NCI-H446 (cell line): ENCODE results near the gene CA12.
"Not testable (repeated sequence)": the region's sequence is repeated elsewhere in the genome, so short reads cannot be mapped to it uniquely, and the experiment has no call there.

Experiments
- DNase-seq, 2 experiments: peaks; one replicate each; lab custom pipeline; 2025; lab: John Stamatoyannopoulos, UW

The CA12 gene

GRCh38 chr15:63381301-63382204 is at the start of gene CA12:
CA12 (minus strand) TSS chr15:63381846; CDS start chr15:63381720, 126 bp downstream.
- peak in 1 of 2 experiments; percentile 17 for DNase-seq

DNA sequence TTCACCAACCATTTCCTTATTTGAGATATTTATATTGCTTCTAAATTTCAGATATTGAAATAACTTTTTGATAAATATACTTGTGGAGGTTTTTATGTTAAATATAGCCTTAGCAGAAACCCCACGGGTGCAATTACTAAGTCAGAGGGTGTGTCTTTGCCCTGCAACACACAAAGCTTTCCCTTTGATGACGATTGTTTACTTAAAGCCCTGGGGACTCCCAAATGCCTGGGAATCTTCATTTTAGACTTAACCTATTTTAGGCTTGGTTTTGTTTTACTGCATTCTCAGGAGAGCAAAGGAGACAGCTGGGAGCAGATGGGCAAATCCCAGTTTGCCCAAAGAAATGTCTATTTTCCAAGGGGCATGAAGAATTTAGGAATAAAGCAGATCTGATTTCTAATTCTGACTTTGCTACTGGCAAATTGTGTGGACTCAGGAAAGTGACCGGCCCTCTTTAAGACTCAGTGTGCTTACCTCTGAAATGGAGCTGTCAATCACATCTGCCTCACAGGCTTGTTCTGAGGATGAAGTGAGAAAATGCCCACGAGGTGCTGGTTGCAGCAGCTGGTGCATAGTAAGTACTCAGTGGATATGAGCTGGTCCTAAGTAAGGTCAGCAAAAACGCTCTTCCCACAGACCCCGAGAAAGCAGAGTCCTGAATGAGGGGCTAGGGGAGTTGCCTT is 49.3 kb upstream of the CA12 start:
- DNase-seq, result no peak

- no peak for DNase-seq
Observed at GRCh38 chr15:63426552-63426951, 44.9 kb upstream of the CA12 start.

GRCh38 chr15:63425426-63425985 is 43.9 kb upstream of the CA12 start:
- no peak for DNase-seq

DNA sequence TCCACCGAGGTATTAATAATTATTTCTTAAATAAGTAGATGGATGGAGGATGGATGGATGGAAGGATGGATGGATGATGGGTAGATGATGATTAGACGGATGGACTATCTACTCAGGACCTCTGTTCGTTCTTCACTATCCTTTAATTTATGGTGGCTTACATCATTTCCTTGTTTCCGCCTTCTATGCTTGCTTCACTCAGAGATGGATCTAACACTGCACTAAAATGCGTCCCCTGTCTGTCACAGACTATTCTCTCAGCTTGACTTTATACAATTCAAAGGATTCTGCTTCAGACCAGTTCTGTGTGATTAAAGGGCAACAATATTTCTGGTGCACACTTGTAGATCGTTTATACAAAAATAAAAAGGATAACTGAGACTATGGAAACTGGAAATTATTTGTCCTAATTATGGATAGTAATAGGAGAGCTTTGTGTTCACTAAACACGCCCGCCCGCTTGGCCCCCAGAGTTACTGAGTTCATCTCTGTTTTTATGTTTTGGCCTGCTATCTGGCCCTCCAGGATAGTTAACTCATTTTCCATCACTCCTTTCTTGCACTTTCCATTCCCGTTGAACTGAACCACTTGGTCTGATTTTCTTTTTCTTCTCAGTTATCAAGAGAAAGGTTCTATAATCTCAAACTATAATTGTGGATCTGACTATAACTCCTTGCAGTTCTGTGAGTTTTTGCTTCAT is 41.4 kb upstream of the CA12 start:
- no peak for DNase-seq

DNA sequence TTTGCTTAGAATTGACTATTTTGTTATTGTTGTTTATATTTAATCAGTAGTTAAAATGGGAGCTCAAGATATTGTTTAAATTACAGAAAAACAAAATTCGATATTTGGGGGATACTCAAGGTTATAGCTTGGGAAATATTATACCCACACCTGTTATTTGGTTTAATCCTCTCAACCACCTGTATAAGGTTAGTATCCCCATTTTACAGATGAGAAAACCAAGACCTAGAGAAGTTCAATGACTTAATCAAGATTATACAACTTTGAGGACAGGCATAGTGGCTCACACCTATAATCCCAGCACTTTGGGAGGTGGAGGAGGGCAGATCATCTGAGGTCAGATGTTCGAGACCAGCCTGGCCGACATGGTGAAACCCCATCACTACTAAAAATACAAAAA is 39.8 kb upstream of the CA12 start:
- DNase-seq, result no peak

- no peak for DNase-seq
Observed at GRCh38 chr15:63420333-63420747, 38.7 kb upstream of the CA12 start.

GRCh38 chr15:63418811-63419210 is 37.2 kb upstream of the CA12 start:
- peak in 1 of 2 experiments; percentile 43 for DNase-seq

GRCh38 chr15:63417721-63418120 is 36.1 kb upstream of the CA12 start:
- DNase-seq, result no peak

DNA sequence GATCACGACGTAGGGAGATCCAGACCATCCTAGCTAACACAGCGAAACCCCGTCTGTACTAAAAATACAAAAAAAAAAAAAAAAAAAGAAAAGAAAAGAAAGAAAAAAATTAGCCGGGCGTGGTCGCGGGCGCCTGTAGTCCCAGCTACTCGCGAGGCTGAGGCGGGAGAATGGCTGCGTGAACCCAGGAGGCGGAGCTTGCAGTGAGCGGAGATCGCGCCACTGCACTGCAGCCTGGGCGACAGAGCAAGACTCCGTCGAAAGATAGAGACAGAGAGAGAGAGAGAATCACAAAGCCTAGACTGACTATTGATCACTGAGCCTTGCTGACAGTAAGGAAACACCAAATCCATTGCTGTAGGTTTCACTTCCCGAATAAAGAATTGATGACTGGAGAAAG is 35.6 kb upstream of the CA12 start:
- DNase-seq, result not testable (repeated sequence)

DNA sequence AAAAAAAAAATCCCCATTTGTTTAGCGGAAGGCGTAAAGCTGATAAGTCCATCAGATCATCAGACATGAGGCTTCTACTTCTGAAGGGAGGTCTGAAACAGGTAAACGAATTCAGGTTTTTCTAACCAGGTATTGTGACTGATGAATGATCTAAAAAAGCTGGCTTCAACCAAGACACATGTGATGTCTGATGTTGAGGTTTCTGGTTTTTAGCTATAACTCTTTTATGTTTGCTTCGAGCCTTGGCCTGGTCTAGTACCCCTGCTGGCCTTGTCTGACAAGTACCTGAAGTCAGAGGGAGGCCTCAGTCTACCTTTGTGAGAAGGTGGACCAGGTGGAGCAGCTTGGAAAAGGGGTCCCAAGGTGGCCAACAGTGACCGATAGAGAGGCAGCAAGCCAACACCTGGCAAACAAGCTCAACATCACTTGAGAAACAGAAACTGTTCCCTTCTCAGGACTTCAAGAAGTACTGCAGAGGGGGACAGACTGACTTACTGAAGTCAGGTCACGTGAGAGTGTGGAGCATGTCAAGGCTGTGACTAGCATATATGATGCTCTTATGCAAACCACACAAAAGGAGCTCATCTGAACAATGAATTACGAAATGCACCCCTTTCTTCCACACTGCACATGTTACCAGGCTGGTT is 33.0 kb upstream of the CA12 start:
- DNase-seq, result no peak

GRCh38 chr15:63412551-63412950 is 30.9 kb upstream of the CA12 start:
- DNase-seq, result no peak

DNA sequence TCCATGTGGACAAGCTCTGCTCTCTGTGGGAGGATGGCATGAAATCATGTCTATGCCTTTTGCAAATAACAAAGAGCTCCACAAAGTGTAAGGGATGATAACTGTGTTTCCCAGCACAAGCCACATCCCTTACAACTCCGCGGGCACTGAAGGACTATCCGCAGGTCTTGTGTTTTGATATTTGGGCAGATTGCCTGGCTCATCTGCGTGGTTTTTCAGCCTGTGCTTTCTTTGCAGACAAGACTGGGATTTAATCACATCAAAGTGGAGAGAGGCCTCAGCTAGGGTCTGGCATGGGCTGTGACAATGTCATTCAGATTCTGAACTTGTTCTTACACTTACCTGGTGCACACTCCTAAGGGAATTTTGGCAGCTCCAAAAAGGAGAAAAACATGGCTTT is 30.2 kb upstream of the CA12 start:
- no peak for DNase-seq

DNA sequence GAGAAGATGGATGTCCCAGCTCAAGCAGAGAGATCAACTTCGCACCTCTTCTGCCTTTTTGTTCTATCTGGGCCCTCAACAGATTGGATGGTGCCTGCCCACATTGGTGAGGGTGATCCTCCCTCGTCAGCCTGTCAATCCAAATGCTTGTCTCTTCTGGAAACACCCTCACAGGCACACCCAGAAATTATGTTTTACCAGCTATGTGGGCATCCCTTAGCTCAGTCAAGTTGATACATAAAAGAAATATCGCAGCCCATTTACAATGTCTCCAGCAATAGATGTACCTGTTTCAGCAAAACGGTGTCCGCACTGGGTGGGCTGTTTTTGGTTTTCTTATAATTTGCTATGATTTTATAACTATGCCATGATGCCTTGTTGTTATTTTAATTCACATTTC is 27.5 kb upstream of the CA12 start:
- DNase-seq, result no peak

- DNase-seq, result peak in 1 of 2 experiments; percentile 18
Observed at GRCh38 chr15:63408524-63408923, 26.9 kb upstream of the CA12 start.

DNA sequence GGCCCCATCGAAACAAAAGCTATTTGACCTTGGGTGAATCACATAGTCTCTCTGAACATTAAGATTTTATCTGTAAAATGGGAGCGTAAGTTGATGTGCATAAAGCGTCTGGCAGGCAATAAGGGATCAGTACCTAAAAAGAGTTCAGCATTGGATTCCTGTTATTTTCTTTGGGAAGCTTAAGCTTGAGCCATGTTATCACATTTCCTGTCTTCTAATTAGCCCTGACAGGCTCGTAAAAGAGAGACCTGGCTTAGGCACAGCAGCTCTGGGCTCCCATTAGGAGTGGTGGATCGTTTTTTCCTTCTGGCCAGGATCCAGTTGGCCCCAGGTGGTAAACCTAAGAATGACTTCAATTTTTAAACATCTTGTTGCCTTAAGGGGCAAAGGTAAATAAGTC is 26.0 kb upstream of the CA12 start:
- peak; percentile 12 to 36 for DNase-seq

GRCh38 chr15:63405683-63406390 is 24.2 kb upstream of the CA12 start:
- no peak for DNase-seq

DNA sequence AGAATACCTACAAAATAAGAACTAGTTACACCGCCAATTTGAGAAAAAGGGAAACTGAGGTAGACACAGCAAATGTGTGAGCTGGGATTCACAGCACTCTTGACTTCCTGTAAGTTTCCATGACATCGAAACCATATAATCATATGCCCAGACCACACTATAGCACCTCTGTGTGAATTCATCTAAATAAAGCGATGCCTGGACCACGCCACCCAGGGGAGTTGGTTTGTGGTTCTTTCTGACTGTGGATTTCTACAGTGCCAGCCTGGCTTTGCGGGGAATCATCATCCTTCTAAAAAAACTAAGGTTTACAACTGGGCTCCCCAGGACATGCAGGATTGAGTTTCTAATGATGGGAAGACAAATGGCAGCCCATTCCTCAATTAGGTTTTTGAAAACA is 23.5 kb upstream of the CA12 start:
- DNase-seq, result no peak

GRCh38 chr15:63403254-63403945 is 21.8 kb upstream of the CA12 start:
- no peak for DNase-seq

DNA sequence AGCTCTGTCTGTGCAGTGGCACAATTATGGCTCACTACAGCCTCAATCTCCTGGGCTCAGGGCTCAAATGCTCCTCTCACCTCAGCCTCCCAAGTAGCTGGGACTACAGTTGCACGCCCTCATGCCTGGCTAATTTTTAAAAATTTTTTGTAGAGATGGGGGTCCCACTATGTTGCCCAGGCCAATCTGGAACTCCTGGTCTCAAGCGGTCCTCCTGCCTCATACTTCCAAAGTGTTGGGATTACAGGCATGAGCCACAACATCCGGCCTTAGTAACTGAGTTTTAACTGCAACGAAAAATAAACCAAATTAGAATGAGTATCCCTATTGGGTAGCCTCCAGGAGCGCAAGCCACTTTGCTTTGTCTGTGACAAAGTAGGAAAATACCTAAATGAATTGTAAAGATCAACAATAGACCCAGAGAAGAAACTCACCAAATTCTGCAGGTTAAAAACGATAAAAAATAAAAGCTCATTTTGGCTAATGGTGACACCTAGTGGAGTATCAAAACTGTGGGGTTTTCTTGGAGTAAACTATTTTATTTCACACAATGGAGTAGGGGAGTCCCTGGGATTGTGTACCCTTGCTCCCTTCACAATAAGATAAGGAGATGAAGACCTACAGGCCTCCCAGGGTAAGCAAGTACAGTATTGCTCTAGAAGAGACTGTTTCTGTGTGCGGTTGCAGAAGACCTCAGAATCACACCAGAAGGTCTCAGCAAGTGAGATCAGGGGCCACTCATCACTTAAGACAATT is 21.0 kb upstream of the CA12 start:
- peak in 1 of 2 experiments; percentile 28 for DNase-seq
